Upper lobe of left lung (tissue), 4 donors: ENCODE measurements around the gene ZC3H18.

Experiments used
- EP300 ChIP-seq, 4 donors: sonication (generic); formaldehyde crosslinking; IDR thresholded peaks; one replicate each; pipeline ENCODE4 v1.5.1; 2017; ENCODE audit warnings: antibody characterized with exemption in 4 of 4, control low read depth in 2 of 4
- POLR2AphosphoS5 ChIP-seq, 2 donors: sonication (generic); formaldehyde crosslinking; IDR thresholded peaks; one replicate each; pipeline ENCODE4 v1.5.1; 2017; ENCODE audit warnings: antibody characterized with exemption in 2 of 2

DNA sequence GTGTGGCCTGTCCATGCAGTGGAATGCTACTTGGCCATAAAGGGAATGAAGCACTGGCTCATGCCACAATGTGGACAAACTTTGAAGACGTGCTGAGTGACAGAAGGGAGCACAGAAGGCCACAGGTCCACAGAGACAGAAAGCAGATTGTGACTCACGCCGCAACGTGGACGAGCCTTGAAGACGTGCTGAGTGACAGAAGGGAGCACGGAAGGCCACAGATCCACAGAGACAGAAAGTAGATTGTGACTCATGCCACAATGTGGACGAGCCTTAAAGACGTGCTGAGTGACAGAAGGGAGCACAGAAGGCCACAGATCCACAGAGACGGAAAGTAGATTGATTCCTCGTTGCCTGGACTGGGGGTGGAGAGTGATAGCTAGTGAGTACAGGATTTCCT lies 19.2 kb downstream of the ZC3H18 start:
- TF ChIP-seq EP300 (IDR thresholded peaks at IDR 0.05) (no peak), POLR2AphosphoS5 (IDR thresholded peaks at IDR 0.05) (no peak)
